ENCODE results near the gene MYH13. TPM values are rescaled to one million over a fixed set of nuclear protein-coding genes. Genes with fewer than 3 reads are reported as not detected.
A peak's percentile ranks its signal among the peaks of the same experiment; 100 is the strongest.

The MYH13 gene
- polyA plus RNA-seq, 4 donors: 0.01 to 0.06 TPM; not detected in 2

DNA sequence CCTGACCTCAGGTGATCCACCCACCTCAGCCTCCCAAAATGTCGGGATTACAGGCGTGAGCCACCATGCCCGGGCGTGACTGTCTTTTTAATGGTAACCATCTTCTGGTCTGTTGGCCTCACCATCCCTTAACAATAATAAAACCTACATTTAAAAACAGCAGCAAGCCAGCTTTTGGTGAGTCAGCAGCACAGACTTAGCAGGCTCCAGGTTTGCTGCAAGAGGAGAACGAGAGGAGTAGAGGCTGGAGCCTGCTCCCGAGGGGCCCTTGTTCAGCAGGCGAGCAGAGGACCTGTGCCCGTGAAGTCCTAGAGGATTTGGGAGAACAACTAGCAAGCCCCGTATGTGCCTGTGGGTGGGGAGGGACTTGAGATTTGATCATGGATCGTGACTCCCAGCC lies 35.7 kb downstream of the MYH13 start:
- no peak overlapping the region for H3K4me3 ChIP-seq (ENCODE audit: low read depth in 1 of 3, low read length in 3 of 3)
- no peaks in the 10 kb centered on the region for H3K9me3 ChIP-seq (ENCODE audit: control insufficient read depth in 2 of 2, insufficient read depth in 1 of 2, low read depth in 1 of 2, low read length in 1 of 2)
- H3K27me3 ChIP-seq (ENCODE audit: control insufficient read depth in 3 of 3, insufficient read depth in 3 of 3, low read length in 3 of 3): no peaks in the 10 kb centered on the region
- WGBS, 3 donors: 73 to 85% (median 75%) methylated on average over 10 of the region's 10 CpGs
- FAIRE-seq (no peak), DNase-seq (no peak)
- H3K27ac ChIP-seq (ENCODE audit: low read depth in 1 of 3, low read length in 2 of 3): no peak overlapping the region
- no peaks in the 10 kb centered on the region for H3K36me3 ChIP-seq (ENCODE audit: control insufficient read depth in 3 of 3, insufficient read depth in 2 of 3, low read depth in 1 of 3, low read length in 3 of 3)
- no peaks in the 10 kb centered on the region for H3K4me1 ChIP-seq (ENCODE audit: control insufficient read depth in 3 of 3, insufficient read depth in 2 of 3, low read depth in 1 of 3, low read length in 2 of 3)

DNA sequence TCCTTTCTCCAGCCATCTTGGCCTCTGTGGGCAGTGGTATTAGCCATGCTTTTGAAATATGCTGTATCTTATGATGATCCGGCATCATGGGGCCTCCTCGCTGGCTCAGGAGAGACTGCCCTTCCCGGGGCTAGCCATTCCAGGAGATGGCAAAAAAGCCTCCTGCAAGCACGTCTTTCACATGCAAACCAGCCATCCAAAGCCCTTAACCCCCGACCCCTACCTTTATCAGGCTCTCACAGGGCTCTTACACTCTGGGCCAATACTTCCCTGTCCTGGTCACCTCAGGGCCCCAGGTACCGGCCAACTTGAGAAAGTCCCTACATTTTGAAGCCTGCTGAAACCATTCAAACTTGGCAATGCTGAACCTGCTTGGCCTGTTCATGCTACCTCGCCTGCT lies 36.4 kb downstream of the MYH13 start:
- Histone ChIP-seq H3K9me3 (ENCODE audit: control insufficient read depth in 2 of 2, insufficient read depth in 1 of 2, low read depth in 1 of 2, low read length in 1 of 2) (no peaks in the 10 kb centered on the region), H3K4me3 (ENCODE audit: low read depth in 1 of 3, low read length in 3 of 3) (no peak overlapping the region), H3K27ac (ENCODE audit: low read depth in 1 of 3, low read length in 2 of 3) (no peak overlapping the region), H3K4me1 (ENCODE audit: control insufficient read depth in 3 of 3, insufficient read depth in 2 of 3, low read depth in 1 of 3, low read length in 2 of 3) (no peaks in the 10 kb centered on the region), H3K27me3 (ENCODE audit: control insufficient read depth in 3 of 3, insufficient read depth in 3 of 3, low read length in 3 of 3) (no peaks in the 10 kb centered on the region), H3K36me3 (ENCODE audit: control insufficient read depth in 3 of 3, insufficient read depth in 2 of 3, low read depth in 1 of 3, low read length in 3 of 3) (no peaks in the 10 kb centered on the region)
- 82 to 91% (median 83%) methylated on average over 7 of the region's 7 CpGs for WGBS, 3 donors
- DNase-seq (no peak), FAIRE-seq (no peak)

DNA sequence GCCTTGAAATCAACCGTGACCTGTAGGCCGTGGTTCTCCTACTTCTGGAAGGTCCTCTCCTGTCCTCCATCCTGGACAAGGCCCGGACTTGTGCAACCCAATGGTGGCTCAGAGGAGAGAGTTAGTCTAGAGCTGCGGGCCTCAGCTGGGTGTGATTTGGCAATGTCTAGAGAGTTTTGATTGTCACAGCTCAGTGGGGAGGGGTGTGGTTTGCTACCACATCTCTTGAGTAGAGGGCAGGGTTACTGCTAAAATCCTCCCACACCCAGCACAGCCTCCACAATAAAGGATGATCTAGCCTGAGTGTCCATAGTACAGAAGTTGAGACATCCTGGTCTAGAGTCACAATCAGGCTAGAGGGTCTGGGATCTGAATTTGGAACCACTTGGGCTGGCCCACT lies 40.3 kb downstream of the MYH13 start:
- H3K4me1 ChIP-seq (ENCODE audit: control insufficient read depth in 3 of 3, insufficient read depth in 2 of 3, low read depth in 1 of 3, low read length in 2 of 3): no peaks in the 10 kb centered on the region
- DNase-seq: no peak
- no peak overlapping the region for H3K27ac ChIP-seq (ENCODE audit: low read depth in 1 of 3, low read length in 2 of 3)
- FAIRE-seq: no peak
- 86 to 93% (median 86%) methylated on average over 4 of the region's 4 CpGs for WGBS, 3 donors
- no peaks in the 10 kb centered on the region for H3K27me3 ChIP-seq (ENCODE audit: control insufficient read depth in 3 of 3, insufficient read depth in 3 of 3, low read length in 3 of 3)
- H3K9me3 ChIP-seq (ENCODE audit: control insufficient read depth in 2 of 2, insufficient read depth in 1 of 2, low read depth in 1 of 2, low read length in 1 of 2): no peaks in the 10 kb centered on the region
- H3K4me3 ChIP-seq (ENCODE audit: low read depth in 1 of 3, low read length in 3 of 3): no peak overlapping the region
- no peaks in the 10 kb centered on the region for H3K36me3 ChIP-seq (ENCODE audit: control insufficient read depth in 3 of 3, insufficient read depth in 2 of 3, low read depth in 1 of 3, low read length in 3 of 3)

GRCh38 chr17:10328971-10329923 lies 43.6 kb downstream of the MYH13 start:
- no peaks in the 10 kb centered on the region for H3K4me1 ChIP-seq (ENCODE audit: control insufficient read depth in 3 of 3, insufficient read depth in 2 of 3, low read depth in 1 of 3, low read length in 2 of 3)
- 82 to 88% (median 82%) methylated on average over 15 of the region's 15 CpGs for WGBS, 3 donors
- FAIRE-seq: no peak
- no peaks in the 10 kb centered on the region for H3K9me3 ChIP-seq (ENCODE audit: control insufficient read depth in 2 of 2, insufficient read depth in 1 of 2, low read depth in 1 of 2, low read length in 1 of 2)
- H3K27me3 ChIP-seq (ENCODE audit: control insufficient read depth in 3 of 3, insufficient read depth in 3 of 3, low read length in 3 of 3): no peaks in the 10 kb centered on the region
- no peak overlapping the region for H3K4me3 ChIP-seq (ENCODE audit: low read depth in 1 of 3, low read length in 3 of 3)
- no peak for DNase-seq
- no peak overlapping the region for H3K27ac ChIP-seq (ENCODE audit: low read depth in 1 of 3, low read length in 2 of 3)
- no peaks in the 10 kb centered on the region for H3K36me3 ChIP-seq (ENCODE audit: control insufficient read depth in 3 of 3, insufficient read depth in 2 of 3, low read depth in 1 of 3, low read length in 3 of 3)

DNA sequence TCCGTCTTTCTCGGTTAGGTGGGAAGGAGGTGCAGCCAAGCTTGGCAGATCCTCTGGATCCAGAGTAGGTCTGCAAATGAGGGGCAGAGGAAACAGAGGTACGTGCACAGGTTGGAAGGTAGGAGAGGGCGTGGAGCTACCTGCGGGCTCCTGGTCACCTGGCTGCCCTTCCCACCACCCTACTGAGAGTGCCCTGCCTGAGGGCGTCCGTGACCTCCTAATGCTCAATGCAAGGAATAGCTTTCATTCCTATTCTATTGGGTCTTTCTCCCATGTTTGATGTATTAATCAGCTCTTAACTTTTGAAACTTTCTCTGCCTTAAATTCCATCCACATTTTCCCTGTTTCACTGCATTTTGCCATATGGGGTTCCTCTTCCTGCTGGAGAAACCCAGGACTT lies 44.6 kb downstream of the MYH13 start:
- H3K9me3 ChIP-seq (ENCODE audit: control insufficient read depth in 2 of 2, insufficient read depth in 1 of 2, low read depth in 1 of 2, low read length in 1 of 2): no peaks in the 10 kb centered on the region
- H3K4me1 ChIP-seq (ENCODE audit: control insufficient read depth in 3 of 3, insufficient read depth in 2 of 3, low read depth in 1 of 3, low read length in 2 of 3): no peaks in the 10 kb centered on the region
- no peak for DNase-seq
- no peak overlapping the region for H3K27ac ChIP-seq (ENCODE audit: low read depth in 1 of 3, low read length in 2 of 3)
- no peaks in the 10 kb centered on the region for H3K27me3 ChIP-seq (ENCODE audit: control insufficient read depth in 3 of 3, insufficient read depth in 3 of 3, low read length in 3 of 3)
- H3K36me3 ChIP-seq (ENCODE audit: control insufficient read depth in 3 of 3, insufficient read depth in 2 of 3, low read depth in 1 of 3, low read length in 3 of 3): no peaks in the 10 kb centered on the region
- no peak overlapping the region for H3K4me3 ChIP-seq (ENCODE audit: low read depth in 1 of 3, low read length in 3 of 3)
- FAIRE-seq: no peak
- 90 to 95% (median 95%) methylated on average over 7 of the region's 7 CpGs for WGBS, 3 donors

GRCh38 chr17:10327640-10328039 lies 45.2 kb downstream of the MYH13 start:
- 37 to 39% (median 38%) methylated on average over 10 of the region's 10 CpGs for WGBS, 3 donors
- no peak overlapping the region for H3K4me3 ChIP-seq (ENCODE audit: low read depth in 1 of 3, low read length in 3 of 3)
- FAIRE-seq: no peak
- no peaks in the 10 kb centered on the region for H3K4me1 ChIP-seq (ENCODE audit: control insufficient read depth in 3 of 3, insufficient read depth in 2 of 3, low read depth in 1 of 3, low read length in 2 of 3)
- no peaks in the 10 kb centered on the region for H3K36me3 ChIP-seq (ENCODE audit: control insufficient read depth in 3 of 3, insufficient read depth in 2 of 3, low read depth in 1 of 3, low read length in 3 of 3)
- H3K9me3 ChIP-seq (ENCODE audit: control insufficient read depth in 2 of 2, insufficient read depth in 1 of 2, low read depth in 1 of 2, low read length in 1 of 2): no peaks in the 10 kb centered on the region
- no peak overlapping the region for H3K27ac ChIP-seq (ENCODE audit: low read depth in 1 of 3, low read length in 2 of 3)
- no peaks in the 10 kb centered on the region for H3K27me3 ChIP-seq (ENCODE audit: control insufficient read depth in 3 of 3, insufficient read depth in 3 of 3, low read length in 3 of 3)
- peak; percentile 72 to 86 for DNase-seq

DNA sequence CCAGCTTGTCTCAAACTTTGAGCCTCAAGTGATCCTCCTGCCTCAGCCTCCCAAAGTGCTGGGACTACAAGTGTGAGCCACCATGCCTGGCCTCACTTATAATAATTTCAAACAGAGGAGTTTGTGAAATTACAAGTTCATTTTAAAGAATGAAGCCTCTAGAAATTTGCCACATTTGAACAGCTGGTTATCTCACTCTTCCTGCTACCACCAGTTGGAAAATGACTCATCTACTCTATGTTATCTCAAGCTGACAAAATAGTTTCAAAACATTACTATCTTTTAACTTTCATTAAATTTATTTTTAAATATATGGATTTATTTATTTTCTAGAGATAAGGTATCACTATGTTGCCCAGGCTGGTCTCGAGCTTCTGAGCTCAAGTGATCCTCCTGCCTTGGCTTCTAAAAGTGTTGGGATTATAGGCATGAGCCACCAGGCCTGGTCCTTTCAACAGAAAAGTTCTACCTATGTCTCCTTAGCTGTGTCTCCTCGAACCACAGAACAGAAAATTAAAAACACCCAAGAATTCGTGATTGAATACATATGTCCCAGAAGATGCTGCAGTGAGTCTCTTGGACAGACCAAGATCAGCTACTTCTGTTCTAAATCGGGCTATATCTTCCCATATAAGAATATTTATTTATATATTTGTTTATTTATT lies 47.6 kb downstream of the MYH13 start:
- DNase-seq (no peak), FAIRE-seq (no peak)
- Histone ChIP-seq H3K4me1 (ENCODE audit: control insufficient read depth in 3 of 3, insufficient read depth in 2 of 3, low read depth in 1 of 3, low read length in 2 of 3) (no peaks in the 10 kb centered on the region), H3K9me3 (ENCODE audit: control insufficient read depth in 2 of 2, insufficient read depth in 1 of 2, low read depth in 1 of 2, low read length in 1 of 2) (no peaks in the 10 kb centered on the region), H3K27ac (ENCODE audit: low read depth in 1 of 3, low read length in 2 of 3) (no peak overlapping the region), H3K27me3 (ENCODE audit: control insufficient read depth in 3 of 3, insufficient read depth in 3 of 3, low read length in 3 of 3) (no peaks in the 10 kb centered on the region), H3K36me3 (ENCODE audit: control insufficient read depth in 3 of 3, insufficient read depth in 2 of 3, low read depth in 1 of 3, low read length in 3 of 3) (no peaks in the 10 kb centered on the region), H3K4me3 (ENCODE audit: low read depth in 1 of 3, low read length in 3 of 3) (no peak overlapping the region)
- WGBS, 3 donors: 66 to 76% (median 70%) methylated on average over 4 of the region's 4 CpGs

GRCh38 chr17:10323812-10324610 lies 48.8 kb downstream of the MYH13 start:
- Histone ChIP-seq H3K27ac (ENCODE audit: low read depth in 1 of 3, low read length in 2 of 3) (no peak overlapping the region), H3K27me3 (ENCODE audit: control insufficient read depth in 3 of 3, insufficient read depth in 3 of 3, low read length in 3 of 3) (no peaks in the 10 kb centered on the region), H3K4me3 (ENCODE audit: low read depth in 1 of 3, low read length in 3 of 3) (no peak overlapping the region), H3K36me3 (ENCODE audit: control insufficient read depth in 3 of 3, insufficient read depth in 2 of 3, low read depth in 1 of 3, low read length in 3 of 3) (no peaks in the 10 kb centered on the region), H3K4me1 (ENCODE audit: control insufficient read depth in 3 of 3, insufficient read depth in 2 of 3, low read depth in 1 of 3, low read length in 2 of 3) (no peaks in the 10 kb centered on the region), H3K9me3 (ENCODE audit: control insufficient read depth in 2 of 2, insufficient read depth in 1 of 2, low read depth in 1 of 2, low read length in 1 of 2) (no peaks in the 10 kb centered on the region)
- 77 to 83% (median 83%) methylated on average over 11 of the region's 11 CpGs for WGBS, 3 donors
- DNase-seq (no peak), FAIRE-seq (no peak)
